ENCODE data around the gene PANX3.

The PANX3 gene

GRCh38 chr11:124635932-124636331, 24.7 kb downstream of the PANX3 start:
- no peak for DNase-seq
- H3K27me3 ChIP-seq (replicated peaks; ENCODE audit: control insufficient read depth, insufficient read depth, low read length, poor library complexity, severe bottlenecking): no peaks in the 10 kb centered on the region
- H3K27ac ChIP-seq (ENCODE audit: insufficient read depth, low read length, poor library complexity, severe bottlenecking): no peak overlapping the region
- H3K4me1 ChIP-seq (ENCODE audit: control insufficient read depth, insufficient read depth, low read length, poor library complexity, severe bottlenecking): no peaks in the 10 kb centered on the region
- peaks cover 49% of the 10 kb centered on the region for H3K36me3 ChIP-seq (ENCODE audit: control insufficient read depth, insufficient read depth, low read length)
- no peaks in the 10 kb centered on the region for H3K9me3 ChIP-seq (ENCODE audit: control insufficient read depth, low read length)
- no peak overlapping the region for H3K4me3 ChIP-seq (ENCODE audit: insufficient read depth, low read depth, low read length, poor library complexity, severe bottlenecking)

- no peak for DNase-seq
- no peaks in the 10 kb centered on the region for H3K9me3 ChIP-seq (ENCODE audit: control insufficient read depth, low read length)
- no peaks in the 10 kb centered on the region for H3K27me3 ChIP-seq (replicated peaks; ENCODE audit: control insufficient read depth, insufficient read depth, low read length, poor library complexity, severe bottlenecking)
- H3K4me1 ChIP-seq (ENCODE audit: control insufficient read depth, insufficient read depth, low read length, poor library complexity, severe bottlenecking): no peaks in the 10 kb centered on the region
- peaks cover 25% of the 10 kb centered on the region for H3K36me3 ChIP-seq (ENCODE audit: control insufficient read depth, insufficient read depth, low read length)
- no peak overlapping the region for H3K4me3 ChIP-seq (ENCODE audit: insufficient read depth, low read depth, low read length, poor library complexity, severe bottlenecking)
- H3K27ac ChIP-seq (ENCODE audit: insufficient read depth, low read length, poor library complexity, severe bottlenecking): no peak overlapping the region
Observed at GRCh38 chr11:124638500-124638899, 27.3 kb downstream of the PANX3 start.

- Histone ChIP-seq H3K9me3 (ENCODE audit: control insufficient read depth, low read length) (no peaks in the 10 kb centered on the region), H3K4me1 (ENCODE audit: control insufficient read depth, insufficient read depth, low read length, poor library complexity, severe bottlenecking) (no peaks in the 10 kb centered on the region), H3K27ac (ENCODE audit: insufficient read depth, low read length, poor library complexity, severe bottlenecking) (no peak overlapping the region), H3K36me3 (ENCODE audit: control insufficient read depth, insufficient read depth, low read length) (peaks cover 21% of the 10 kb centered on the region), H3K4me3 (ENCODE audit: insufficient read depth, low read depth, low read length, poor library complexity, severe bottlenecking) (no peak overlapping the region), H3K27me3 (replicated peaks; ENCODE audit: control insufficient read depth, insufficient read depth, low read length, poor library complexity, severe bottlenecking) (no peaks in the 10 kb centered on the region)
- no peak for DNase-seq
Observed at GRCh38 chr11:124639186-124639585, 28.0 kb downstream of the PANX3 start.

GRCh38 chr11:124640666-124641065, 29.4 kb downstream of the PANX3 start:
- Histone ChIP-seq H3K36me3 (ENCODE audit: control insufficient read depth, insufficient read depth, low read length) (peaks cover 21% of the 10 kb centered on the region), H3K4me3 (ENCODE audit: insufficient read depth, low read depth, low read length, poor library complexity, severe bottlenecking) (no peak overlapping the region), H3K27ac (ENCODE audit: insufficient read depth, low read length, poor library complexity, severe bottlenecking) (no peak overlapping the region), H3K4me1 (ENCODE audit: control insufficient read depth, insufficient read depth, low read length, poor library complexity, severe bottlenecking) (peaks cover 4% of the 10 kb centered on the region), H3K9me3 (ENCODE audit: control insufficient read depth, low read length) (no peaks in the 10 kb centered on the region), H3K27me3 (replicated peaks; ENCODE audit: control insufficient read depth, insufficient read depth, low read length, poor library complexity, severe bottlenecking) (no peaks in the 10 kb centered on the region)
- no peak for DNase-seq

- no peaks in the 10 kb centered on the region for H3K27me3 ChIP-seq (replicated peaks; ENCODE audit: control insufficient read depth, insufficient read depth, low read length, poor library complexity, severe bottlenecking)
- no peak for DNase-seq
- H3K9me3 ChIP-seq (ENCODE audit: control insufficient read depth, low read length): no peaks in the 10 kb centered on the region
- peaks cover 4% of the 10 kb centered on the region for H3K4me1 ChIP-seq (ENCODE audit: control insufficient read depth, insufficient read depth, low read length, poor library complexity, severe bottlenecking)
- no peak overlapping the region for H3K4me3 ChIP-seq (ENCODE audit: insufficient read depth, low read depth, low read length, poor library complexity, severe bottlenecking)
- no peak overlapping the region for H3K27ac ChIP-seq (ENCODE audit: insufficient read depth, low read length, poor library complexity, severe bottlenecking)
- peaks cover 11% of the 10 kb centered on the region for H3K36me3 ChIP-seq (ENCODE audit: control insufficient read depth, insufficient read depth, low read length)
Observed at GRCh38 chr11:124642628-124643027, 31.4 kb downstream of the PANX3 start.

- Histone ChIP-seq H3K4me3 (ENCODE audit: insufficient read depth, low read depth, low read length, poor library complexity, severe bottlenecking) (no peak overlapping the region), H3K27ac (ENCODE audit: insufficient read depth, low read length, poor library complexity, severe bottlenecking) (no peak overlapping the region), H3K9me3 (ENCODE audit: control insufficient read depth, low read length) (no peaks in the 10 kb centered on the region), H3K4me1 (ENCODE audit: control insufficient read depth, insufficient read depth, low read length, poor library complexity, severe bottlenecking) (peaks cover 4% of the 10 kb centered on the region), H3K36me3 (ENCODE audit: control insufficient read depth, insufficient read depth, low read length) (peaks cover 6% of the 10 kb centered on the region), H3K27me3 (replicated peaks; ENCODE audit: control insufficient read depth, insufficient read depth, low read length, poor library complexity, severe bottlenecking) (no peaks in the 10 kb centered on the region)
- no peak for DNase-seq
Observed at GRCh38 chr11:124643042-124643604, 31.9 kb downstream of the PANX3 start.

GRCh38 chr11:124643605-124644425, 32.6 kb downstream of the PANX3 start:
- no peak for DNase-seq
- Histone ChIP-seq H3K4me3 (ENCODE audit: insufficient read depth, low read depth, low read length, poor library complexity, severe bottlenecking) (no peak overlapping the region), H3K27me3 (replicated peaks; ENCODE audit: control insufficient read depth, insufficient read depth, low read length, poor library complexity, severe bottlenecking) (no peaks in the 10 kb centered on the region), H3K27ac (ENCODE audit: insufficient read depth, low read length, poor library complexity, severe bottlenecking) (no peak overlapping the region), H3K9me3 (ENCODE audit: control insufficient read depth, low read length) (no peaks in the 10 kb centered on the region), H3K36me3 (ENCODE audit: control insufficient read depth, insufficient read depth, low read length) (no peaks in the 10 kb centered on the region), H3K4me1 (ENCODE audit: control insufficient read depth, insufficient read depth, low read length, poor library complexity, severe bottlenecking) (peaks cover 4% of the 10 kb centered on the region)

GRCh38 chr11:124644426-124645280, 33.4 kb downstream of the PANX3 start:
- no peaks in the 10 kb centered on the region for H3K27me3 ChIP-seq (replicated peaks; ENCODE audit: control insufficient read depth, insufficient read depth, low read length, poor library complexity, severe bottlenecking)
- no peak overlapping the region for H3K27ac ChIP-seq (ENCODE audit: insufficient read depth, low read length, poor library complexity, severe bottlenecking)
- no peaks in the 10 kb centered on the region for H3K9me3 ChIP-seq (ENCODE audit: control insufficient read depth, low read length)
- peak in 1 of 3 donors; percentile 1 for DNase-seq
- H3K4me3 ChIP-seq (ENCODE audit: insufficient read depth, low read depth, low read length, poor library complexity, severe bottlenecking): no peak overlapping the region
- H3K4me1 ChIP-seq (ENCODE audit: control insufficient read depth, insufficient read depth, low read length, poor library complexity, severe bottlenecking): peaks cover 4% of the 10 kb centered on the region
- H3K36me3 ChIP-seq (ENCODE audit: control insufficient read depth, insufficient read depth, low read length): no peaks in the 10 kb centered on the region

GRCh38 chr11:124646148-124646547, 34.9 kb downstream of the PANX3 start:
- Histone ChIP-seq H3K27me3 (replicated peaks; ENCODE audit: control insufficient read depth, insufficient read depth, low read length, poor library complexity, severe bottlenecking) (no peaks in the 10 kb centered on the region), H3K27ac (ENCODE audit: insufficient read depth, low read length, poor library complexity, severe bottlenecking) (no peak overlapping the region), H3K4me3 (ENCODE audit: insufficient read depth, low read depth, low read length, poor library complexity, severe bottlenecking) (no peak overlapping the region), H3K36me3 (ENCODE audit: control insufficient read depth, insufficient read depth, low read length) (no peaks in the 10 kb centered on the region), H3K9me3 (ENCODE audit: control insufficient read depth, low read length) (no peaks in the 10 kb centered on the region), H3K4me1 (ENCODE audit: control insufficient read depth, insufficient read depth, low read length, poor library complexity, severe bottlenecking) (peaks cover 4% of the 10 kb centered on the region)
- DNase-seq: no peak

GRCh38 chr11:124648610-124649009, 37.4 kb downstream of the PANX3 start:
- no peaks in the 10 kb centered on the region for H3K27me3 ChIP-seq (replicated peaks; ENCODE audit: control insufficient read depth, insufficient read depth, low read length, poor library complexity, severe bottlenecking)
- H3K9me3 ChIP-seq (ENCODE audit: control insufficient read depth, low read length): no peaks in the 10 kb centered on the region
- H3K4me3 ChIP-seq (ENCODE audit: insufficient read depth, low read depth, low read length, poor library complexity, severe bottlenecking): no peak overlapping the region
- DNase-seq: no peak
- H3K4me1 ChIP-seq (ENCODE audit: control insufficient read depth, insufficient read depth, low read length, poor library complexity, severe bottlenecking): peaks cover 4% of the 10 kb centered on the region
- H3K27ac ChIP-seq (ENCODE audit: insufficient read depth, low read length, poor library complexity, severe bottlenecking): no peak overlapping the region
- H3K36me3 ChIP-seq (ENCODE audit: control insufficient read depth, insufficient read depth, low read length): no peaks in the 10 kb centered on the region

Measured in effector memory CD4-positive, alpha-beta T cell (primary cell).